ENCODE data around the gene MAPK1IP1L.

The MAPK1IP1L gene

DNA sequence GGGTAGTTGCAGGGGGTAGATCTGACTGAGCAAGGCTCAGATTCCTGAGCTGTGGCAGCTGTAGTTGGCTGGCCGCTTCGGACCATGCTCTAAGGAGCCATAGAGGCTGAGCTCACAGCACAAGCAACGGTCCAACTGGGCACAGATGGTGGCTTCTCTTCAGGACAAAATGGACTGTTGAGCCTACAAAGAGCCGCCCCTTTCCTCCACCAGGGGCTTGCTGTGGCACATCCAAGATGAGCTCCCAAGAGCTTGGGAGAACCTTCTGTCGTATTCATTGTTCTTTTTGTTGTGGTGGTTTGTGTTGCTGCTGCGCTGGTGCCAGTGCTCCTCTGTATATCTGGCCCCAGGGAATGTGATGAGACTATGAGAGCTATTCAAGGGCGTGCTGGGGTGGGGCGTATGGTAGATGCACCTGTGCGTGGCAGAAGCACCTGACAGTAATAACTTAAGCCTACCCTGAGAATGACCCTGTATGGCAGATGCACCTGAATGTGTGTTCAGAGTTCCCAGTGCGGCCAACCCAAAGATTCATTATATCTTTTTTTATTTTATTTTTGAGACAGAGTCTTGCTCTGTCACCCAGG lies 59.8 kb downstream of the MAPK1IP1L start:
- DNase-seq (ENCODE audit: low spot score in 2 of 2): no peak
- no peaks in the 10 kb centered on the region for H3K9me3 ChIP-seq
- no peaks in the 10 kb centered on the region for H3K36me3 ChIP-seq (replicated peaks)
- H3K4me3 ChIP-seq: no peak overlapping the region
- no peaks in the 10 kb centered on the region for H3K27me3 ChIP-seq (ENCODE audit: low read depth)
- in situ Hi-C loops (cut with MboI; ENCODE audit: low sequenced_read_pairs): no loop called here
- no peaks in the 10 kb centered on the region for H3K4me1 ChIP-seq

GRCh38 chr14:55114720-55115119 lies 63.3 kb downstream of the MAPK1IP1L start:
- no peak for DNase-seq (ENCODE audit: low spot score in 2 of 2)
- peaks cover 9% of the 10 kb centered on the region for H3K4me1 ChIP-seq
- no peak overlapping the region for H3K4me3 ChIP-seq
- no peaks in the 10 kb centered on the region for H3K27me3 ChIP-seq (ENCODE audit: low read depth)
- H3K36me3 ChIP-seq (replicated peaks): no peaks in the 10 kb centered on the region
- H3K9me3 ChIP-seq: no peaks in the 10 kb centered on the region
- in situ Hi-C loops (cut with MboI; ENCODE audit: low sequenced_read_pairs): no loop called here

- Histone ChIP-seq H3K9me3 (no peaks in the 10 kb centered on the region), H3K27me3 (ENCODE audit: low read depth) (no peaks in the 10 kb centered on the region), H3K36me3 (replicated peaks) (no peaks in the 10 kb centered on the region), H3K4me1 (peaks cover 9% of the 10 kb centered on the region), H3K4me3 (no peak overlapping the region)
- DNase-seq (ENCODE audit: low spot score in 2 of 2): no peak
- in situ Hi-C loops (cut with MboI; ENCODE audit: low sequenced_read_pairs): no loop called here
Observed at GRCh38 chr14:55115460-55115859, 64.0 kb downstream of the MAPK1IP1L start.

DNA sequence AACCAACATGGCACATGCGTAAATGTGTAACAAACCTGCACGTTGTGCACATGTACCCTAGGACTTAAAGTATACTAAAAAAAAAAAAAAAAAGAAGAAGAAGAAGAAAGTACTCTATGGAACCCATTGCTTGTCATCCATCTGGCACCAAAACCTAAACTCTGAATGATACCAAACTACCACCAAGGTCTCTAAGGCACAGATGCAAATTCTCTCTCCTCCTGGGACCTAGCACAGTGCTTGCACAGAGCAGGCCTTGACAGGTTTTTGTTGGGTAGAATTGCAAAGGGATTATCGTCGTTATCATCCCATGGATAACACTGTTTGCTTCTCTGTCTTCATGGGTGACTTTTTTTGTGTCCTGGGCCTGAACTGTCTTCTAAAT lies 64.4 kb downstream of the MAPK1IP1L start:
- Histone ChIP-seq H3K27me3 (ENCODE audit: low read depth) (no peaks in the 10 kb centered on the region), H3K4me3 (no peak overlapping the region), H3K36me3 (replicated peaks) (no peaks in the 10 kb centered on the region), H3K4me1 (peaks cover 9% of the 10 kb centered on the region), H3K9me3 (no peaks in the 10 kb centered on the region)
- DNase-seq (ENCODE audit: low spot score in 2 of 2): no peak
- in situ Hi-C loops (cut with MboI; ENCODE audit: low sequenced_read_pairs): no loop called here

- DNase-seq (ENCODE audit: low spot score in 2 of 2): no peak
- no peak overlapping the region for H3K4me3 ChIP-seq
- no peaks in the 10 kb centered on the region for H3K9me3 ChIP-seq
- H3K27me3 ChIP-seq (ENCODE audit: low read depth): no peaks in the 10 kb centered on the region
- in situ Hi-C loops (cut with MboI; ENCODE audit: low sequenced_read_pairs): no loop called here
- no peaks in the 10 kb centered on the region for H3K36me3 ChIP-seq (replicated peaks)
- peaks cover 9% of the 10 kb centered on the region for H3K4me1 ChIP-seq
Observed at GRCh38 chr14:55116246-55117030, 65.0 kb downstream of the MAPK1IP1L start.

DNA sequence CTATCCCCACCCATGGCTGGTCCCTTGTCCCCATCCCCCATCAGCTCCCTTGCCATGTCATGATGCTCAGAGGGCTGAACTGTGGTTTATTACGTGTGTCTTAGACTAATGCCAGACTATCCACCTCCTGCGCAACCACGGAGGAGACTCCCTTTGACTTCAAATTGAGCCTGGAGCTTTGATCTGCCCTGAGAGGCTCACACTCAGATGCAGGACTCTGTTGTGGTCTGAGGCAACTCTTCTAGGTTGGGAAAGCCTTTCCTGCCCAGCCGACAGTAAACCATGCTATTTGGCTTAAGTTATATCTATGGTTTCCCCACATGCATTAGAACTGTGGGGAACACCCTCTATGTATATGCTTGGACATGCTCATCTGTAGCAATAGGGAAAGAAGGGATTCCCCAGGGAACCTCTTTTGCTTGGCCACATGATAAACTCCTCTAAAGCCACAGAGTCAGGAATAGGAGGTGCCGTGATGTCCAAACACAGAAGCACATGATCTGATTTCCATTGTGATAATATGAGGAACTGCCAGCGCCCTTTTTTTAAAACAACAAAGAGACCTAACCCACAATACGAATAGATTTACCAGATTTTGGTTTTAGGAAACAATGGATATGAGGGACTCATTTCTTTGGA lies 66.5 kb downstream of the MAPK1IP1L start:
- no peaks in the 10 kb centered on the region for H3K9me3 ChIP-seq
- H3K4me3 ChIP-seq: no peak overlapping the region
- in situ Hi-C loops (cut with MboI; ENCODE audit: low sequenced_read_pairs): no loop called here
- no peaks in the 10 kb centered on the region for H3K36me3 ChIP-seq (replicated peaks)
- no peaks in the 10 kb centered on the region for H3K27me3 ChIP-seq (ENCODE audit: low read depth)
- no peak for DNase-seq (ENCODE audit: low spot score in 2 of 2)
- H3K4me1 ChIP-seq: peaks cover 21% of the 10 kb centered on the region

DNA sequence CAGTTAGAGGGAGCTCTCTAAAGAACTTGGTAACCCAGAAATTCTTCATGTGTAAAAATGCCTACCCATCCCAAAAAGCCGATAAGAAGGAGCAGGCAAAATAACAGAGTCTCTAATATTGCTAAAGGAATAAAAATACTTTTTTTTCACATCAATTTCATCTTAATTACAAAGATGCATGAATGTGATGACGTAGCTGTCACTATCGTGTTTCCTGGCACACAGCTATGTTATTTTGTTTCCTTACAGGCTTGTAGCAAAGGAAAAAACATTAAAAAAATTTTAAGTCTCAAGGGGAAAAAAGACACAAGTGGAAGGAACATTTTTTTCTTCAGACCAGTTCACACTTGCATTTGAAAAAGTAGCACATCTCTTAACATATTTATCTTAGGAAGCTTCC lies 67.3 kb downstream of the MAPK1IP1L start:
- in situ Hi-C loops (cut with MboI; ENCODE audit: low sequenced_read_pairs): no loop called here
- peaks cover 21% of the 10 kb centered on the region for H3K4me1 ChIP-seq
- no peaks in the 10 kb centered on the region for H3K9me3 ChIP-seq
- H3K36me3 ChIP-seq (replicated peaks): no peaks in the 10 kb centered on the region
- H3K4me3 ChIP-seq: no peak overlapping the region
- no peaks in the 10 kb centered on the region for H3K27me3 ChIP-seq (ENCODE audit: low read depth)
- DNase-seq (ENCODE audit: low spot score in 2 of 2): no peak
